Motor neuron (in vitro differentiated cells): ENCODE data around the gene SDK1. TPM values are rescaled to one million over a fixed set of nuclear protein-coding genes. Genes with fewer than 3 reads are reported as not detected.
"Not testable (repeated sequence)": the region's sequence is repeated elsewhere in the genome, so short reads cannot be mapped to it uniquely, and the experiment has no call there.

Experiments
- ATAC-seq, 8 experiments: fragments of 200-7000 bp; cut with Tn5 transposase; replicated peaks in 6 of 8; 2 replicates each; pipeline ENCODE4 v1.8.0; 2021; ENCODE audit warnings: mild to moderate bottlenecking in 8 of 8, moderate library complexity in 8 of 8
- H3K27ac ChIP-seq, 2 donors: fragments of 250-450 bp; sonication (Bioruptor Pico); 2 replicates each; pipeline ENCODE4 v1.9.0; 2021; ENCODE audit warnings: antibody characterized with exemption in 2 of 2, mild to moderate bottlenecking in 2 of 2, moderate library complexity in 1 of 2
- H3K4me1 ChIP-seq, 2 donors: fragments of 250-450 bp; sonication (Bioruptor Pico); replicated peaks in 1 of 2; 2 replicates each; pipeline ENCODE4 v1.6.1; 2021; ENCODE audit warnings: antibody characterized with exemption in 2 of 2, mild to moderate bottlenecking in 2 of 2, moderate library complexity in 1 of 2
- H3K4me3 ChIP-seq, 5 donors: fragments of 250-450 bp; sonication (Bioruptor Pico); 2 replicates each; pipeline ENCODE4 v1.9.0; 2021; ENCODE audit warnings: antibody characterized with exemption in 5 of 5, mild to moderate bottlenecking in 5 of 5, moderate library complexity in 4 of 5
- WGBS, 10 experiments: fragments of 450-650 bp; shearing (Covaris generic); methylation state at CpG; one replicate each; pipeline ENCODE4 v1.0.0; 2022; 5-methylcytosine and 5-hydroxymethylcytosine counted together
- in situ Hi-C, 9 experiments: fragments of 400-800 bp; cut with MboI; loops; one replicate each; pipeline ENCODE4 v1.15.0; 2021; ENCODE audit warnings: low sequenced_read_pairs in 9 of 9, low pct_unique_long_range_greater_than_20kb in 2 of 9; ENCODE audit not compliant: unreplicated experiment in 9 of 9
- total RNA-seq, 8 experiments: library from RNA; unstranded; fragments of 300-600 nt; gene quantifications; 2 replicates each; pipeline versions ENCODE4 v1.2.3 to v1.2.4, GENCODE V29; 2022

The SDK1 gene
- total RNA-seq, 8 experiments from 2014 or later, result 0.66 to 30.6 (median 8.0) TPM

GRCh38 chr7:3918576-3918975 lies 617.5 kb downstream of the SDK1 start:
- in situ Hi-C loops, result no loop called here
- Histone ChIP-seq H3K4me3 (no peak overlapping the region), H3K27ac (no peak overlapping the region), H3K4me1 (peaks cover 3 to 4% of the 10 kb centered on the region in 2 donors)
- ATAC-seq, result no peak
- 71 to 100% (median 86%) methylated on average over 1 to 8 of the region's 8 CpGs; no CpG with 5 or more reads in 2 of the 10 experiments for WGBS, 10 experiments

GRCh38 chr7:3922175-3922635 lies 621.2 kb downstream of the SDK1 start:
- in situ Hi-C loops, result no loop called here
- H3K4me1 ChIP-seq, result peaks cover 0 to 8% of the 10 kb centered on the region in 2 donors
- H3K27ac ChIP-seq, result no peak overlapping the region
- ATAC-seq, result peak; percentile 38 to 97 (median 74)
- H3K4me3 ChIP-seq, result no peak overlapping the region
- WGBS, 10 experiments, result 8 to 82% (median 54%) methylated on average over 2 to 7 of the region's 10 CpGs; no CpG with 5 or more reads in 1 of the 10 experiments

DNA sequence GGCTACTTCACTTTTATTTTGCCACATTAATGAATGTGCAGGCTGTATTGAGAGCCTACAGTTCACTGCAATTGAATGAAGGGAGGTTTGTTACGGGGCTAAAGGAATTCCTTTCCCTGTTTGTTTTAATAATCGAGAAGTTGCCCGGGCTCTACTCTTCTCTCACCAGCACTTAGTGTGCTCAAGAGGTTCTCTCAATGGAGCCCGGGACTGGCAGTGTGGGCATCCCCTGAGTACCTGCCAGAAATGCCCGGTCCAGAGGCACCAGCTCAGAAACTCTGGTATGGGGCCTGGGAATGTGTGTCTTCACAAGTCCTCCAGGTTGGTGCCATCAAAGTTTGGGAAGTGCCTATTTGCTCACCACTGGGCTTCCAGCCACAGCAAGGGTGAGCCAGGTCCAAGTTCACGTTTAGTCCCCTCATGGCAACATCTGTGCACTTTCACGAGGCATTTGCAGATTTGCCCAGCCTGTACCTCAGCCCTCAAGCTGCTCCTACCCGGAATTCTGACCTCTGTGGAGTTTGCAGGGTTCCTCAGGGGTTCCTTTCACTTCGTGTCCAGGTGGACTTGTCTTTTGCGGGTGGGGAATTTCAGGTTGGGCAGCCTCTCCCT lies 622.4 kb downstream of the SDK1 start:
- Histone ChIP-seq H3K4me3 (no peak overlapping the region), H3K27ac (no peak overlapping the region), H3K4me1 (peaks cover 0 to 8% of the 10 kb centered on the region in 2 donors)
- WGBS, 10 experiments, result 48 to 100% (median 90%) methylated on average over 1 to 7 of the region's 10 CpGs; no CpG with 5 or more reads in 1 of the 10 experiments
- ATAC-seq, result no peak
- in situ Hi-C loops, result no loop called here

DNA sequence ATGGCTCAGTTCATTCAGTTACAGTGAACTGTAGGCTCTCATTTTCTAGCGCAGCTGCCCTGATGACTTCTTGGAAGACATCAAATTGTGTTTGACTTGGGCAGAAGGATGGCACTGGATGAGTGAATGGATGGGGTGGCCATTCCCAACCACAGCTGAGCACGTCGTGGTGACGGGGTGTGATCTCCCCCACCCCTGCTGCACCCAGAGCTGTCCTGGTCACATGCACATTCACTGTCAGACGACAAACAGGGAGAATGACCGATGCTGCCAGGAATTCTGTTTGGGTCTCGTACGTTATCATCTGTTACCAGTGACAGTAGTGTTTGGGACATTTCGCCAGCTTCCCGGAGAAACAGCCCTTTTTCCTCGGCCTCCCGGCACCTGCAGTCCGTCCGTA lies 623.2 kb downstream of the SDK1 start:
- peak in 2 of 8 experiments; percentile 27 to 61 for ATAC-seq
- in situ Hi-C loops, result no loop called here
- H3K27ac ChIP-seq, result no peak overlapping the region
- peaks cover 0 to 8% of the 10 kb centered on the region in 2 donors for H3K4me1 ChIP-seq
- WGBS, 10 experiments, result 44 to 100% (median 82%) methylated on average over 1 to 11 of the region's 14 CpGs
- no peak overlapping the region for H3K4me3 ChIP-seq

GRCh38 chr7:3927446-3928110 lies 626.5 kb downstream of the SDK1 start:
- WGBS, 10 experiments, result 0 to 100% (median 60%) methylated on average over 1 to 5 of the region's 7 CpGs; no CpG with 5 or more reads in 1 of the 10 experiments
- H3K27ac ChIP-seq, result no peak overlapping the region
- no peak for ATAC-seq
- in situ Hi-C loops, result no loop called here
- no peak overlapping the region for H3K4me3 ChIP-seq
- H3K4me1 ChIP-seq, result peaks cover 0 to 13% of the 10 kb centered on the region in 2 donors

- Histone ChIP-seq H3K27ac (no peak overlapping the region), H3K4me1 (peaks cover 0 to 13% of the 10 kb centered on the region in 2 donors), H3K4me3 (no peak overlapping the region)
- in situ Hi-C loops, result no loop called here
- 30 to 100% (median 93%) methylated on average over 1 to 12 of the region's 14 CpGs; no CpG with 5 or more reads in 1 of the 10 experiments for WGBS, 10 experiments
- ATAC-seq, result no peak
These were observed 627.9 kb downstream of the SDK1 start for GRCh38 chr7:3928727-3929515.

DNA sequence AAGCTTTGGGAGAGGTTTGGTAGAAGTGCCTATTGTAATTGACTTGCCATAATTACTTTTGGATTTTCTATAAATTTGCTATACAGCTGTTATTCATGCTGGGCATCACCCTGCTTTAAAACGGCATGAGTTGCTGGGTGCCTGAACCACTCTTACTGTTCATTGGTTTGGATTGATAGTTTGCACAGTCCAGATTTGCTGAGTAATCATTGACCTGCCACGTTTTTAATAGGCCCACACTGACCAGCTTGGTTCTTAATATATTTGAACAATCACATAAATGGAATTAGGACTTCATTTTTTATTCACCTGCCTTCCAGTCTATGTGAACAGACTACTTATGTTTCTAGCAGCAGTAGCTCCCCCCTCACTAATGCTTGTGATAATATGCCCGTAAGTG lies 630.8 kb downstream of the SDK1 start:
- H3K4me3 ChIP-seq, result no peak overlapping the region
- 4 to 86% (median 73%) methylated on average over 2 to 3 of the region's 3 CpGs; no CpG with 5 or more reads in 1 of the 10 experiments for WGBS, 10 experiments
- H3K27ac ChIP-seq, result no peak overlapping the region
- peak in 3 of 8 experiments; percentile 13 to 40 (median 25) for ATAC-seq
- peaks cover 0 to 5% of the 10 kb centered on the region in 2 donors for H3K4me1 ChIP-seq
- in situ Hi-C loops, result no loop called here

- no peaks in the 10 kb centered on the region for H3K4me1 ChIP-seq
- 67 to 100% (median 94%) methylated on average over 1 to 5 of the region's 8 CpGs; no CpG with 5 or more reads in 4 of the 10 experiments for WGBS, 10 experiments
- in situ Hi-C loops, result no loop called here
- H3K27ac ChIP-seq, result no peak overlapping the region
- H3K4me3 ChIP-seq, result no peak overlapping the region
- ATAC-seq, result no peak
These were observed 636.1 kb downstream of the SDK1 start for GRCh38 chr7:3937146-3937545.

- no peak for ATAC-seq
- Histone ChIP-seq H3K27ac (no peak overlapping the region), H3K4me1 (no peaks in the 10 kb centered on the region), H3K4me3 (no peak overlapping the region)
- 47 to 96% (median 91%) methylated on average over 3 to 13 of the region's 14 CpGs; no CpG with 5 or more reads in 3 of the 10 experiments for WGBS, 10 experiments
- in situ Hi-C loops, result no loop called here
These were observed 636.6 kb downstream of the SDK1 start for GRCh38 chr7:3937605-3938004.

- H3K4me3 ChIP-seq, ATAC-seq, in situ Hi-C loops, H3K27ac ChIP-seq, H3K4me1 ChIP-seq: not testable (repeated sequence)
- WGBS, 10 experiments, result 27 to 100% (median 94%) methylated on average over 1 to 6 of the region's 12 CpGs; no CpG with 5 or more reads in 1 of the 10 experiments
These were observed 640.7 kb downstream of the SDK1 start for GRCh38 chr7:3941706-3942105.

GRCh38 chr7:3942276-3942675 lies 641.2 kb downstream of the SDK1 start:
- no peak for ATAC-seq
- Histone ChIP-seq H3K27ac (no peak overlapping the region), H3K4me3 (no peak overlapping the region), H3K4me1 (peaks cover 3 to 6% of the 10 kb centered on the region in 2 donors)
- in situ Hi-C loops, result no loop called here
- 0 to 89% (median 39%) methylated on average over 1 to 4 of the region's 4 CpGs; no CpG with 5 or more reads in 3 of the 10 experiments for WGBS, 10 experiments

- ATAC-seq, result no peak
These were observed 642.0 kb downstream of the SDK1 start for GRCh38 chr7:3942816-3943745.

More at GRCh38 chr7:3942816-3943745, 642.0 kb downstream of the SDK1 start:
- H3K4me1 ChIP-seq, result peaks cover 3 to 6% of the 10 kb centered on the region in 2 donors
- no peak overlapping the region for H3K4me3 ChIP-seq
- in situ Hi-C loops, result no loop called here
- 35 to 100% (median 90%) methylated on average over 1 to 21 of the region's 30 CpGs for WGBS, 10 experiments
- no peak overlapping the region for H3K27ac ChIP-seq
